Stimulated activated CD8-positive, alpha-beta memory T cell treated with anti-CD3 and anti-CD28 coated beads, Interleukin-4, amount 100 ng/mL, for 48 hours (primary cell): ENCODE measurements around the gene PSORS1C1.

Source experiments
- DNase-seq: peaks from one replicate; pipeline ENCODE4 v3.0.0-alpha.2; 2020

PSORS1C1 gene

DNA sequence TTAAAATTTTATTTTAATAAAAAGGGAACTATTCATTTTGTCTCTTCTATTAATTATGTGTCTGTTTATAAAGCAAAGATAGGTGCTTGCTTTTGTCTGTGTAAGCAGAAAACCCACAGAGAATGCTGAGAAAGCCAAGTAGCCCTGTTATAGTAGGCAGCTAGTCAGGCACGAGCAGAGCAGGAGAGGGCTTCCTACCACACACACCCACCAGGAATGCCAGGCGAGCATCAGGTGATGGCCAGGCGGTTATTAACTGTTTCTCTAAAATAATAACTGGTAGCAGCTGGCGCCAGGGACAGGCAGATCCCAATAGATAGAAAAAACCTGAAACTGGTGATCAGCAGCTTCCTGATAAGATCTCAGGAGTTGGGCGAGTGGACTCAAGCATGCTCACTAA lies 17.9 kb upstream of the PSORS1C1 start:
- no peak for DNase-seq

DNA sequence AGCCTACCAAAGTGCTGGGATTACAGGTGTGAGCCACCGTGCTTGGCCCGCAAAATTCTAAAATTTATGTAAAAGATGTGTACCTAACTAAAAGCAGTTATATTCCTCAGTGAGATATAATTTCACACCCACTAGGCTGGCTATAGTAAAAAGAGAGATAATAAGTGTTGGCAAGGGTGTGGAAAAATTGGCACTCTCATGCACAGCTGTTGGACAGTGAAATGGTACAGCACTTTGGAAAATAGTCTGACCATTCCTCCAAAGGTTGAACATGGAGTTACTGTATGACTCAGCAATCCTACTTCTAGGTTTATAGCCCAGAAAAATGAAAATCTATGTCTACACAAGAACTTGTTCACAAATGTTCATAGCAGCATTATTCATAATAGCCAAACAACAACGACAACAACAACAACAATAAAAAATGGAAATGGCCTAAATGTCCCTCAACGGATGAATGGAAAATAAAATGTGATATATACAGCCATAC lies 16.1 kb upstream of the PSORS1C1 start:
- no peak for DNase-seq

DNA sequence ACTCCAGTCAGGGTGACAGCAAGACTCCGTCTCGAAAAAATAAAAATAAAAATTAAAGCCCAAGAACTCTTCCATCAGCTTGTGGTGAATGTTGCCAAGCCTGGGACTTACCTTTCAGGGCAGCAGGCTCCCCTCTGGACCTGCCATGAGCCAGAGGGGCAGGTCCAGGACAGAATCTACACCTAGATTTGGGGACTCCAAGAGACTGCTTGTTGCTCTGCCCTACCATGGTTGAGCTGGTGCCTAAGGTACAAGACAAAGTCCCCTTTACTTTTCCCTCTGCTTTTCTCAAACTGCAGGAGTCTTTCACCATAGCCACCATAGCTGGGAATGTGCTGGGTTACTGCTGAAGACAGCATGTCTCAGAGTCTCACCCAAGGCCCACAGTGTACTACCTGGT lies 11.5 kb upstream of the PSORS1C1 start:
- DNase-seq: no peak

DNA sequence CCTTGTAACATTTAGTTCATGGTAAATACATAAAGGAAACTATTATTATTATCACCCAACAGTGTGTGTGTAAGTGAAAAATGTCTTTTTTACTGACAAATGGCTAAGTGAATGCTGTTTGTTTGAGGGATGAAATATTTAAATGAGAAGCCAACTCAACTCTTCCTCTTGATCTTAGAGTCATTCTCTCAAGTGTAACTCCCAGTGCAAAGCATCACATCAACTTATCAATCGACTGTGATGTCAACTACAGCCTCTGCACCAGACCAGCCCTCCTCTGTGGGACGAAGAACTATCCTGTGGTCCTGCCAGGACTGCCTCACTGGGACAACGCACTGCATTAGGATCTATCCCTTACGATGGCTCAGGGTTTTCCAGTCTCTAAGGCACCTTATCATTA lies 7.5 kb upstream of the PSORS1C1 start:
- DNase-seq: no peak

DNA sequence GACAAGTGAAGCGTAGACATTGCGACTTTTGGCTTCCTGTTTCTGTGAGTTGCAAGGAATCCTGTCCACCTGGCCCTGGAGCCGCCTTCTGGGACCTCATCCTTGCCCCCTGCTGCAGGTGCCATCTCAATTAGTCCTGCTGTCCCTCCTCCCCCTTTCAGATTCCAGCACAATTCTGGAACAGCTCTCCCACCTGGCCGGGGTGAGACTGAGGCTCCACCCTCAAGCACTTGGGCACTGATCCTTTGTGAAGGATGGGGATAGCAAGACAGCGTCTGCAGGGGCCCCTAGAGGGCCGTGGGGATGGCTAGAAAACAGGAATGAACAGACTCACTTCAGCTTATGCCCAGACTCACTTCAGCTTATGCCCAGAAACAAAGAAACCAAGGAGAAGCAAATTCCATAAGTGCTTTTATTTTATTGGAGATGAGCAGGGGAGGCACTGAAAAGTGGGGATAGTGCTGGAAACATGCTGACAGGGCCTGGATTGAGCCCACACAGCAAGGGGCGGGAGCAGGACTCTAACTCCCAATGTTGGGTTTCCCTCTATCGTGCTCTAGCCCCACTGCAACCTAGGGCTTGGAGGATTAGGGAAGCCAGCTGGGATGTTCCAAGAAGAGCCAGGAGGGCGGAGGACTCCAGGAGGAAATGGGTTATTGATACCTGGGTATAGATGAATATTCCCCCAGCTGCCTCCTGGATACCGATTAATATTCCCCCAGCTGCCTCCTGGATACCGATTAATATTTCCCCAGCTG lies 3.6 kb upstream of the PSORS1C1 start:
- DNase-seq: no peak

DNA sequence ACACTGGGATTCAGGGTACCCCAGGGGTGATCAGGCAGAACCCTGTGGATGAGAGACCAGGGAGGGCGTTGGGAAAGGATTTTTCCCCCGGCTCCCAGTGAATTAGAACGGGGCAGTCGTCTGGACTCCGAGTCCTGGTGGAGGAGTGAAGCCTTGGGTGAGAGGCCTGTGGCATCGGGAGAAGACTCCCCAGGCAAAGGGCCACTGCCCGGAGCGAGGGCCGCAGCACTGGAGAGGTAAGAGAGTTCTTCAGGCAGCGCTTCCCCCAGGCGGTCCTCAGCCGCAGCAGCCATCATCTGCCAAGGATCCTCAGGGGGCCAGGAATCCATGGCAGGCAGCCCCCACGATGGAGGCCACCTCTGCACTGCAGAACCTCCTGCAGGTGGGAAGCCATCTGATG lies 2.9 kb upstream of the PSORS1C1 start:
- no peak for DNase-seq

DNA sequence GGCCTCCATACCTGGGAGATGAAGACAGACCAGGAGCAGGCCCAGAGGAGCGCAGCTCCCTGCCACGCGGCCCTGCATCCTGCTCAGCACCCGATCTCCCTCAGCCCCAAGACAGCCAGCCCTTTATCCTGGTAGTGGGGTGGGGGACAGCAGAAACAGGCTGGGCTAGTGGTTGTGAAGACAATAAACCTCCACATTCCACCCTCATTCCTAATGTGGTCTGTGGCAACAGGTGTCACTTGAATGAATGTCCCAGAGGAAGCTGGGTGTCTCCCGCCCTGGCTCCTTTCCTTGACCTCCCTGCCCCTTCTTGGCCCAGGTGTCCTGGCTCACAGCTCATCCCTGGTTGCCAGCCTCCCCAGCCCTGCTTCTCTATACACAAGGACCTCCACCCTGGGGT lies 2.1 kb upstream of the PSORS1C1 start, which contains the start of gene C6orf15:
Gene C6orf15, minus strand, starts transcription at position 98 of the 400 bp plus-strand sequence. Its CDS starts 20 bp downstream, at position 78.
- DNase-seq: no peak

DNA sequence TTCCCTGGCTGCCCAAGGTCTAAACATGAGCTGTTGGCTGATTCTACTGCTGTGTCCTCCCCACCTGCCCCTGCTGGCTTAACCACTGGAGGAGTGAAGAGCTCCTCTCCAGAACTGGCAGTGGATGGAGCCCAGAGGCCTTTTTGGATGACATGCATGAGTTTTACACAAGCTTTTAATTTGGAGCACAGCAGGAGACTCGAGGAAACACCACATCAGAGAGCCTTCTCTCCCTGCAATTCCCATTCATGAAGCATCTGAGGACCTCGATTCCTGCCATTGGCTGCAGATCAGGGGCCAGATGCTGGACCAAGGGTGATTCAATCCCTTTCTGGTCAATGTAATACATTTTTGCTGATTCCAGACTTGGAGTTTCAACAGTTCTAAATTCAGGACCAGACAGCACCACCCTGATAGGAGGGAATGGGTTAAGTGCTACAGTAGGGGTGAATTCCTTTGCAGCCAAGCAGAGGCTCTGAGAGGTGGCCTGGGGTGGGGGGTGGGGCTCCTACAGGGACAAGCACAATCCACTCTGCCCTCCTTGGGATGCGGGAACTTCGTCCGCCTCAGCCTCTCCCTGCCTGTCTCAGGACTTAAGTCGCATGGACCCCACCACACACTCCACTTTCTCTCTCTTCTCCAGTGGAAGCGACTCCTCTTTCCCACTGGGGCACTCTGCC lies 599 bp upstream of the PSORS1C1 start:
- DNase-seq: no peak

DNA sequence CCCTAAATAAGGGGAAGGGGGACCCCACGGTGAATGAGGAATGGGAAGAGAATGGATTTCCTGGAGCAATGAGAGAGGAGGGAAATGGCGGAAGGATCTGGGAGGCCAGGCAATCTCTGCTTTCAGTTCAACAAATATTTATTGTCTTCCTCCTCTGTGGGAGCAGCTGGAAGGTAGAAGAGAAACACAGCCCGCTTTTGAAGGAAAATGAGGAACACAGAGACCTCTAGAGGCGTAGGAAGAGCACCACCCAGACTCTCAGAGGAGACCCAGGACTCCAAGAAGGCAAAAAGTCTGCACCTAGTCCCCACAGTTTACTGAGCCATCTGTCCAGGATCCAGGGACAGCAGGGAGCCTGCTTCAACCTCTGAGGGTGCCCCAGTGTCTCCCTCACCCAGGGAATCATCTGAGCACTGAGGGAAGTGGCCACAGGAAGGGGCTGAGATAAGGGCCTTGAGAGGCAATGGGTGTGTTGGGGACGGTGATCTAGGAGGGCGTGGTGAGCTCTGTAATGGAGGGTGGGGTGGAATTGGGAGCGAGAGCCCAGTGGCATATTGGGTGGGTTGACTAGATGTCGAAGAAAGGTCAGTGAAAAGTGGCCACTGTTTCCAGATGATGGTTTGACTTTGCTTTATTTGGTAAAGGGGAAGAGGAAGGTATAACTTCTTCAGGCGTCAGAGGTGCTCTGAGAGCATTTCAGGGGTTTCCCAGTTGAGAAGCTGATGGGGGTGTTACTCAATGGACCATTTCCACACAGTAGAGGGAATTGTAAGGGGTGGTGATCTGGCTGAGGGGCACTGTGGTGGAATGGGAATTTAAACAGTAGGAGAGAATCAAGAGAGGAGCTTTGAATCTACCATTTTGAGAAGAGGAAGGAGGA lies 610 bp downstream of the PSORS1C1 start:
- no peak for DNase-seq

DNA sequence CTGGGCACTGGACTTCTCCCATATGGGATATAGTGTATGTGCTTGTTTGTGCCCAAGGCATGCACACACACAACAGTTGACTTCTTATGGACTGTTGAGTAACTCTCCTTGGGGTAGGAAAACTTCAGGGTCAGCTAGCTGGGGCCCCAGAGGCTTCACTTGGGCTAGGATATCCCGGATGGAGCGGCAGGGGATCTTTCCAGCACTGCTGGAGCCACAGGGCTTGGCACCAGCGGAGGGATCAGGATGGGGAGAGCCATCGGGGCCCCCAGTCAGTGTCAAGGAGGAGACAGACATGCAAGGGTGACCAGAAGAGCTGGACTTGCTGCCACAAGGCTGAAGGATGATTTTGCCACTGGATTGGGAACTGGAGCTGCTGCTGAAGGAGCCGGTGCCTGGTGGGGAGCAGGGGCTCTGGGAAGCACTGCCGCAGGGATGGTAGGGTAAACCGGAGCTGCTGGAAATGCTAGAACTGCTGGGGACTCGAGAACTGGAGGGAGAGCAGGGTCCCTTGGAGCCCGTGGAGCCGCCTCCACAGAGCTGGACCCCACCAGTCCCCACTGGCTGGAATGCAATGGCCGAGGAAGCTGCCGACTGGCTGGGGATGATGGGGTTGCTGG lies 1.5 kb downstream of the PSORS1C1 start:
- no peak for DNase-seq

DNA sequence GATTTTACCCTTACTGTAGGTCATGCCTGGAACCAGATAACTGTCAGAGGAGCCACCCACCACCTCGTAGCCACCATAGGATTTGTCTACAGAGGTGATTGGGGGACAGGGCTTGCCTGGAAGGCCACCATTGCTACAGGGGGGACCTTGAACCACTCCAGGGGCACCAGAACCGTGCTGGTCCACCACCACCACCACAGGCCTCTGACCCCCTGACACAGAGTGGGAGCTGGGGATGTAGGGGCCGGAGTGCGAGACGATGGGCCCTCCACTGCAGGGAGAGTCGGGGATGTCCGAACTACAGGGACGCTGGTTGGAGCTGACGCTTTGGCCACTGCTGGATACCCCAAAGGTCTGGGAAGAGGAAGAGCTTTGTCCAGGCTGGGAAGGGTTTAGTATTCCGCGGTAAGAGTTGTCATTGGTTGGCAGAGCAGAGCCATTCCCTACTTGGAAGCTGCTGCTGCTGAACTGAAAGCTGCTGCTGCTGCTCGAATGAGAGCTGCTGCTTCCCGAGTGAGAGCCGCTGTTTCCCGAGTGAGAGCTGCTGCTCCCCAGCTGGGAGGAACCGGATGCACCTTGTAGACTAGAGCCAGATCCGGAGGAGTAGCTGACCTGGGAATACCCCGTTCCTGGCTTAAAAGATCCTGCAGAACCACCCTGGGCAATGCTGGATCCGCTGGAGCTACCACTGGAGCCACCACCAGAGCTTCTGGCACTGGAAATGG lies 2.2 kb downstream of the PSORS1C1 start:
- DNase-seq: no peak

DNA sequence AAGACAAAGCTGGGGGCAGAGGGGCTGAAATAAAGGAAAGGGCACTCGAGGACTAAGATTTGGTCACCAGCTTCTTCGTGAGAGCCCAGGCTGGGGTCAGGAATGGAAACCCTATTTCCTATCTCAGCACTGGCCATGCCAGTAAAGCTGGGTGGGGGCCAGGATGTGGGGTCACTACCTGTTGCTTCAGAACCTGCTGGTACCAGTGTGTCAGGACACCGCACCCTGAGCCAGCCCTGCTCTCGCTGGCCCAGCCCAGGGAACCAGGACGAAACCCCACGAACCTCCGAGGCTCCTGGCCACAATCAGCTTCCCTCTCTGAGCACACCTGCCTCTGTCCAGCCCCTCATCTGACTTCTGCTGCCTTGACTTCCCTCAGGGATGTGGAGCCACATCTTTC lies 3.6 kb downstream of the PSORS1C1 start:
- DNase-seq: no peak

DNA sequence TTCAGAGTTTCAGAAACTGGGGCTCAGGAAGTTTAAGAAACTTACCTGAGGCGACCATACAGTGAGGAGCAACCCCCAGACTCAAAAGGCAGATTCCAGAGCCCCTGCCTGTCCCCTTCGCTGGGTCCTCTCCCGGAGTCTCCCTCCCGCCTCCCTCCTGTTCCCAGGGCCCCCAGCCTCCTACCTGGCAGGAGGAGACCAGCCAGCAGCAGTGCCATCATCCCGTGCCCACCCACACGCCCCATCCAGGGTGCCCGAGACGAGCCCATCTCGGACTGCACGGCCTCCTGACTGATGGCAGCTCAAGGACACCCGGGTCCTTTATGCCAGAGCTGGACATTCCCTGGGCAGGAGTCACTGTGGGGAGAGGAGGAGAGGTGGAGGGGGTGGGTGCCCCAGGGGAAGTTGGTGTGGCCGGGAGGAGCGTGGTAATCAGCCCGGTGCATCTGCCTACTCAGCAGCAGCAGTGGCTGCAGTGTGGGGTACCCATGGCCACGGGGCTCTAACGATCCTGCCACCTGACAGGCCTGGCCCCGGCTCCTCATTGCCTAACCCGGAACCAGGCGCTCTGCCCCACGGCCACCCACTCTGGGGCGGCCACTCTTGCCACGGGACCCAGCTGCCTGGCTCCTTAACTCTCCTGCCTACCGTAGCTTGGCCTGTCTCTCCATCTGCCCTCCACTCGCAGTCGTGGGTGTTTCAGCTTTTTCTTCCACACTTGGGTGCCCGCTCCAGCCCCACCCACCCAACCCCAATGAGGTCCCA lies 5.7 kb downstream of the PSORS1C1 start, which contains the start of gene CDSN:
Gene CDSN, minus strand, starts transcription at position 296 of the 765 bp plus-strand sequence. Its CDS starts 27 bp downstream, at position 269.
- DNase-seq: no peak

DNA sequence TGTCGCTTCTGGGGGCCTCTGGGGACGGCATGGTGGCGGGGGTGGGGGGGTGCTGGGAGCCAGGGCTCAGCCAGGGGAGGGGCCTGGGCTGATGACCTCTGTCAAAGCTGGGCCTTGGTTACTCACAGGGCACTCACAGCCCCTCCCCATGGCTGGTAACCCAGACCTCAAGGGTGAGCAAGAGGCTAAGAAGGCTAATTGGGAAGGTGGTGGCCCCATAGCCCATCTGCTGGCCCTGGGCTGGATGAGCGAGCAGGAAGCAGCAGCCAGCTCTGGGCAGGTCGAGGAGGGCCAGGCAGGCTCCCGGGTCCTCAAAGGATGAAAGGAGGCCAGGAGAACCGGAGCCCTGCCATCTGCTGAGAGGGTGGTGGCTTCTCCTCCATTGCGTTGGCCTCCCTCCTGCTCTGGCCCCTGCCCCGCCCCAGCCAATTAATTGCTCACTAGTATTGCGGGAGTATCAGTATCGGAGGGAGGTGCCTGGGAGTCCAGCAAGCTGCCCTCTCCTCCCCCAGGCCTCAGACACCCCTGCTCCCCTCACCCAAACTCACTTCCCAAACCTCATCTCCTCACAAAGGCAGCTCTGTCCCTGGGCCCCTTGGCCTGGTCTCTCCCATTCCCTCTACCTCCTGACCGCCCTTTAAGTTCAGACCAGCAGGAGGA lies 6.7 kb downstream of the PSORS1C1 start:
- no peak for DNase-seq

DNA sequence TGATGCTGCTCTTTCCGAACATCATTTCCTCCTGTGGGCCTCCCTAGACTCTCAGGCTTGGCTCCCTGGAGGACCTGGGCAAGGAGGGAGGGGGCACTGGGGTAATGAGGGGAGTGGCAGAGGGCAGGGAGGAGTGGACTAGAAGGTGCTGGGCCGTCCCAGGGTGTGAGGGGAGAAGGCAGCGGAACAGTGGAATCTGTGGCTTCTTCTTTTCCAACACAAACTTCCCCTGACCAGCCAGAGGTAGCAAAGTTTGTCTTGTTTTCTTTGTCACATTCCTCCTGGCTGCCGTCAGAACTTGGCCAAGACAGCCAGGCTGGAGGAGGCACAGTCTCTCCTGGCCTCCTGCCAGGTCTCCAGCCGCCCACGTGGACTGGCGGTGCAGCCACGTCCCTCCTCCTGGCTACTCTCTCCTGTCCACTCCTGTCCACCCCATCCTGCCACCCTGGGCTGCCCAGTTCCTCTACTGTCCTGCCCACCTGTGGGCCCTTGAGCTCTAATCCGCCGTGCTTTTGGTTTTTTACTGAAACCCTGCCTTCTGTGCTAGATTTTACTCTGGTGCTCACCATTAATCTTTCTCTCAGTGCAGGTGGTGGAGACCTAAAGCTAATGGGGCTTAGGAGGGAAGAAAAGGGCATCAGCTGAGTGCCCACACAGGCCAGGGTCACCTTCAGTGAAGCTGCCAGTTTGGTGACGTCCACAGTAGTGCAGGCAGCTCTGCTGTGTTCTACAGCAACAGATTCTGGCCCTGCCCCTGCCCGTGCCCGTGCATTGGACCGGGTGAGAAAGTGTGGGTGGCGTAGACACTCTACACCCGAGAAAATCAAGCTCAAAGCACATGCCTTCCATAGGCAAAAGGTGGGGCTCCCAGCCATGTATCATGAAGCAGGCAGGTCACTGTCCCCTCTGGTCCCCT lies 8.4 kb downstream of the PSORS1C1 start:
- no peak for DNase-seq

DNA sequence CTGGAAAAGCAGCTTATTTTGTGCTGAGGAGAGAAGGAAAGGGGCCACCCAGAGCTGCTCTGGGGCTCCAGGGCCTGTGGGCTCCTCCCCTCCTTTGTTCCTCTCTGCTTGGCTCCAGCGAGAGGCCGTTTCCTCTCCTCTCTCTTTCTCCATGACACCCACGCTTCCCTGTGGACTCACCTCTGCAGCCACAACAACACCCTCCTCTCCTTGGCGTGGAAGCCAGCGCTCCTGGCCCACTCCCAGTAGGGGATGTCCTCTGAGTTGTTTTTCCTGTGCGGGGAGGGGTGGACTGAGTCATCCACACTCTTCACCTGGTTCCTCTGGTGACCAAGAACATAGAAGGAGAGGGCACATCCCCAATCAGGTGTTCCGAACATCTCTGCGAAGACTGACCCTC lies 10.6 kb downstream of the PSORS1C1 start:
- DNase-seq: no peak

DNA sequence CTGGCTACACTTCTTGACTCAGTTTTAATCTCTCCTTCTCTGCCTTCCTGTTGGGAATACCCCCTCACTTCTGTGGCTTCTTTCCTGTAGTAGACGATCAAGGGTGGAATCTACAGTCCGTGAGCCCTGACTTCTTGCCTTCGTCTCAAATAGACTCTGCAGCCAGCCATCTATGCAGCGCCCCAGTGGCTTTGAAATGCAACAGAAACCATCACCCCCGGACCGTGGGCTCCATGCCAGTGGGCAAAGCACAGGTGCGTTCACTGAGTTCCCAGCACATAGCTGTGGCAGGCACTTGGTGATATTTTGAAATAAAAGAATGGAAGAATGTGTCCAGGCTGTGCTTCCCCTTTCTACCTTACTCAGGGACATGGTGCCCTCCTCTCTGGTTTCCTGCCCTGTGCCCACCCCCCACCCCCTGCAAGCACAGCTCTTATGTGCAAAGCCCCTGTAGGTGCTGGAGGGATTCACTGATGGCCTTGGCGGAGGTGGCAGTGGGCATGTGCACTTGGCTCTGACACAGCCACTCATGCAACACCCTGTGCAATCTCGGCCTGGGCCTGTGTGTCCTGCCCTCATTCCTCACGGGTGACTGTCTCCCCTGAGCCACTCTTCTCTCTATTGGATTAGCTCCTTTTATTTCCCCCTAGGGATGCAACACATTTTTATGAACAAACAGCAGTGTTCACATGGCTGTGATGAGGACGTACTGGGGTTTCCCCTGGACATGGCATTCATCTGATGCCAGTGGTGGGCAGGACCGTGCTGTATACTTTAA lies 11.2 kb downstream of the PSORS1C1 start:
- DNase-seq: no peak

DNA sequence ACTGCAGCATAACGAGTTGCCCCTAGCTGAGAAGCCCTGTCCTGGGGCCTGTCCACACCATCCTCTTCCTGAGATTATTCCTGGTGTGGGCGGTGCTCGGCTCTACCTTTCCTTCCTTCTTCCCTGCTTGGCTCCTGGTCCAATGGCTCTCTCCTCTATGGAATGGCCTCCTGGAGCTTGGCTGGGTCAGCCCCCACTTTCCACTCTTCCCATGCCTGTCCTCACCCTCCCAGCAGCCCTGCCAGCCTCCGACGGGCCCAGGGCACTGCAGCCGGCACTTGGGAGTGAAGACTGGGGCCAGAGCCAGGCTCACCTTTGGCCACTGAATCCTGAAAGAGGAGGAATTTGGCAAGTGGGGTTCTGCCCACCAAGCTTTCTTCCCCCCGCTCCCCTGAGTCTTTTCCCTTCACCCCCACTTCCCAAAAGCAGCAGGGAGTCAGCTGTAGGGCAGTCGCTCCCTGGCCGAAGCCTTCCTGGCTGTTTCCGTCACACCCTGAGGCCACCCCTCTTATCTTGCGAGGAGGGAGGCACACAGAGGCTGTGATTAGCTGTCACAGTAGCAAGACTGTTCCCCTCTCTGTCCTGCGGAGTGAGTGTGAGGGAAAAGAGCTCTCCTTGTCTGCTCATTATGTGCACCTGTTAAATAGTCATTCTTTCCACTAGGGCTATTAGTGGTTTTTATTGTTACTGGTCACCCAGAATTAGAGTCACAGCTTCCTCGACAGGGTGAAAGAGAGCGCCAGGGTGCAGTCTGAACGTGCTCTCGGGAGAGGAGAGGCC lies 12.0 kb downstream of the PSORS1C1 start:
- no peak for DNase-seq
